NCI-H2029 (cell line): ENCODE data around the gene DPY19L3.
A peak's percentile ranks its signal among the peaks of the same experiment; 100 is the strongest.
"Not testable (repeated sequence)": the region's sequence is repeated elsewhere in the genome, so short reads cannot be mapped to it uniquely, and the experiment has no call there.

Experiments
- DNase-seq: peaks from one replicate; lab custom pipeline; 2025; lab: John Stamatoyannopoulos, UW

DPY19L3 gene

DNA sequence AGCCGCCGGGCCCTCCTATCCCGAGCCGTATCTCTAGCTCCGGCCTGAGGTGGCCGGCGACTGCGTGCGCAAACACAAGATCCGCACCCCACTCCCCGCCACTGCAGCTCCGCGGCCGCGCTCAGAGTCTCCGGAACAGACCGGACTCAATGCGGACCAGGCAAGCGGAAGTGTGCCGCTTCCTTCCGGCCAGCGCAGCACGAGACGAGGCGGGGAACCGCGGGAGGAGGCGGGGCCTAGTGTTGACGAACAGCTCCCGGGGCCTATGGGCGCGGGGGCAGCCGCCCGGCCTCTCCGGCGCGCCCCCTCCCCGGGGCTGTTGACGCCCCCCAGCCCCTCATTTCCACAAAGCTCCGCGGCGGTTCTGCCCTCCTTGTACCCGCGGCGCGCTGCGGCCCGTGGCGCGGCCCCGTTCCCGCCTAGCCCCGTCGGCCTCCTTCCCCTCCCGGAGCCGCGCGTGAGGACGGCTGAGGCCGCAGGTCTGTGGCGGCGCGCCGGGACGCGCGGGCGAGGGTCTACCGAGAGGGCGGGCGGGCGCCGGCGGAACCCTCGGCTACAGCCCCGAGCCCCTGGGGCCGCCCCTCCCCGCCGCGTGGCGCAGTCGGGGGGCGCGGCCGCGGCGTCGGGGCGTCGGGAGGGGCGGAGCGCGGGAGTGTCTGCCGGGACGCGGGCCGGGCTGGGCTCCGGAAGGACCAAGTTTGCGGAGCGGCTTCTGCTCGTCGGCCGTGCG lies at the start of gene DPY19L3:
DPY19L3 (plus strand) TSS at position 340 of the 730 bp plus-strand sequence. CDS start 2,484 bp downstream, outside the sequence.
- DNase-seq, result peak; percentile 90

DNA sequence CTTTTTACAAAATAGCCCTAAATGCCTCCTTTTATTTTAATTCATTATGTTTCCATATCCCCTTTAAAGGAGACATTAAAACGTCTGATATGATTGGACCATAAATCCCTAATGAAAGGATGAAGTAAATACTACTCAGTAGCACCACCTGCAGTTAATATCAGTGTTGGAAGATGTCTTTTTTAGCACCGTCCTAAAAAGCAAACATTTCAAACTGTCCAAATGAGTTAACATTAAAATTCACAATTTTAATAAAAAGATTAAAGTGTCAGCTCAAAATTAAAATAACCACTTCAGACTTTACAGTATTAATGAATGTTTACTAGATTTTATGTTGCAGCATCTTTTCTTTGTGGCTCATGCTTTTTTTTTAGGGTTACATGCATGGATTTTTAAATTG lies 47.9 kb upstream of the DPY19L3 start:
- DNase-seq, result no peak

GRCh38 chr19:32358321-32358720 lies 47.2 kb upstream of the DPY19L3 start:
- no peak for DNase-seq

DNA sequence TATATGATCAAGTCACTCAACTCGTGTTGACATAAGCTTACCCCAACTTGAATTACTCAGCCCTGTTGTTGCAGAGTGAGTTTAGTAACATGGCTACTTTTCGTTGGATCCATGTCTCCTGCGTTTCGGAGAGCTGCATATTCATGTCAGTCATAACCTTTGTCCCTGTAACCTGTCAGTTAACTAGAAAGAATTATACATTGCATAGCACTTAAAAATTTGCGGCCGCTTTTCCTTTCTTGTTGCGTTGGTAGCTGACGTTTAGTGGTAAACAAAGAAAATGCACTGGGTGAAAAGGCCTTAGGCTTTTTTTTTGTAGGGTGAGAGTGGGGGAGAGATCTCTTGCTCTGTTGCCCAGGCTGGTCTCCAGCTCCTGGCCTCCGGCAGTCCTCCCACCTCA lies 46.0 kb upstream of the DPY19L3 start:
- no peak for DNase-seq

DNA sequence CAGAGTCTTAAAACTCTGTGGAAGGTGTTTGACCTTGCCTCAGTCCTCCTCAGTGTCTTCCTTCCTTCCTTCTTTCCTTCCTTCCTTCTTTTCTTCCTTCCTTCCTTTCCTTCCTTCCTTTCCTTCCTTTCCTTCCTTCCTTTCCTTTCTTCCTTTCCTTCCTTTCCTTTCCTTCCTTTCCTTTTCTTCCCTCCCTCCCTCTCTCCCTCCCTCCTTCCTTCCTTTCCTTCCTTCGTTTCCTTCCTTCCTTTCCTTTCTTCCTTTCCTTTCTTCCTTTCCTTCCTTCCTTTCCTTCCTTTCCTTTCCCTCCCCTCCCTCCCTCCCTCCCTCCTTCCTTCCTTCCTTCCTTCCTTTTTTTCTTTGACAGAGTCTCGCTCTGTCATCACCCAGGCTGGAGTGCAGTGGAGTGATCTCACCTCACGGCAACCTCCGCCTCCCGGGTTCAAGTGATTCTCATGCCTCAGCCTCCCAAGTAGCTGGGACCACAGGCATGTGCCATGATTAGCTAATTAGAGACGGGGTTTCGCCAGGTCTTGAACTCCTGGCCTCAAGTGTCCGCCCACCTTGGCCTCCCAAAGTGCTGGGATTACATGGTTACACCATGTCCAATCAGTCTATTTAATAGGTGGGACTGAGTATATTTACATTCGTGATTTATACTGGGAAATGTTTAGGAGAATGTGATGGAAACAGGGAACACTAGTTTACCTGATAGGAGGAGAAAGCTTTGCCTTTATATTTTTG lies 43.8 kb upstream of the DPY19L3 start:
- no peak for DNase-seq

DNA sequence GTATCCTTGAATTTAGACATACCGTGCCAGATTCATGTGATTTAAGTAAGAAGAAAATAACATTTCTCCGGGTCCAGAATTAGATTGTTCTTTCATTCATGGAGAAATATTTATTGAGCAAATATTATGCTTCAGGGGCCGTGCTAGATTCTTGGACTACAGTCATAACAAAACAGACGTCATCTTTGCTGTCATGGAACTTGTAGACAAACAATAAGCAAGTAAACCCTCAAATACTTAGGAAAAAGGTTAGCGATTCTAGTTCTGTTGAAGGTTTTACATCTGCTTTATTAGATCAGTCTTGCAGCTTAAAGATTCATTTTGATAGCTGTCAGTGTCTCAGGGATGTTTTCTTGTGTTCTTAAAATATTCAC lies 43.3 kb upstream of the DPY19L3 start:
- DNase-seq, result no peak

DNA sequence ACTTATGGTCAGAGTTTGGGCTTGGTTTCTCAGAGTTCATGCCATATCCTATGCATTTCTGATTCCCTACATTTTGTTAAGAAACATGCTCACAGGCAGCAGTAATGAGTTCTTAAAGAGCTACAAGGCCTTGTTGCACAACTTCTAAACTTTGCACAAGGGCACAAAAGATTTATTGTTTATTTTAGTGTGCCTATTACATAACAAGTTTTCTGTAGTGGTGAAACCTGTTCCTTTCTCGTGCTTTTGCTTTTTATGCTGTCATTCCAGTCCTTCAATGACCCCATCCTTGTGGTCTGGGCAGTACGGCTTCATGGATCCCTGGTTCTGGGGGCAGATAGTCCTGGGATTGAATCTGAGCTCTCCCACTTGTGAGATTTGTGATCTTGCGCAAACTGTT lies 42.4 kb upstream of the DPY19L3 start:
- DNase-seq, result no peak

DNA sequence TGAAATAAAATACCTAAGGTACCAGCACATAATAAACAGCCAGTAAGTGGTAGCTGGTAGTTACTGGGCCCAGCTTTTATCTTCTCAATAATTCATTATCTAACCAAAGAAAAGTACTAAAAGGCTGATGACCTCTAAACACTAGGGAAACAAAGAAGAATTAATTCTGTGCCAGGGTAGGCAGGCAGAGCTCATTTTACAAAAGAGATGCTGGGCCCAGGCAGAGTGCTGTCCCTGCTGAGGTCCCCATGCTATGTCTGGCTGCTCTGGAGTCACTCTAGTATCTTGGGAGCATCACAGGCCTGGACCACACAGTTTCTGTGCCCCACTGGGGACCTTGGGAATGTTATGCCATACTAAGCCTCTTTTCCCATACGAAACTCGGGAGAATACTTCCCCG lies 41.9 kb upstream of the DPY19L3 start:
- DNase-seq, result no peak

- DNase-seq, result no peak
Measured at GRCh38 chr19:32364040-32364439, 41.5 kb upstream of the DPY19L3 start.

DNA sequence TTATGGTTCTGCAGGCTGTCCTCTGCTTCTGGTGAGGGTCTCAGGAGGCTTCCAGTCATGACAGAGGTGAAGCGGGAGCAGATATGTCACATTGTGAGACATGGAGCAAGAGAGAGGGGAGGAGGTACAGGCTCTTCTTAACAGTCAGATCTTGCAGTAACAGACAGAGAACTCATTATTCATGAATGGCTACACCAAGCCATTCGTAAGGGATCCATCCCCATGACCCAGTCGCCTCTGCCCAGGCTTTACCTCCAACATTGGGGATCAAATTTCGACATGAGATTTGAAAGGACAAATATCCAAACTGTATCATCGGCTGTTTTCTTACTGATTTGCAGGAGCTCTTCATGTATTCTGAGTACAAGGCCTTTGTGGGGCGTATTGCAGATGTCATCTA lies 38.5 kb upstream of the DPY19L3 start:
- no peak for DNase-seq

DNA sequence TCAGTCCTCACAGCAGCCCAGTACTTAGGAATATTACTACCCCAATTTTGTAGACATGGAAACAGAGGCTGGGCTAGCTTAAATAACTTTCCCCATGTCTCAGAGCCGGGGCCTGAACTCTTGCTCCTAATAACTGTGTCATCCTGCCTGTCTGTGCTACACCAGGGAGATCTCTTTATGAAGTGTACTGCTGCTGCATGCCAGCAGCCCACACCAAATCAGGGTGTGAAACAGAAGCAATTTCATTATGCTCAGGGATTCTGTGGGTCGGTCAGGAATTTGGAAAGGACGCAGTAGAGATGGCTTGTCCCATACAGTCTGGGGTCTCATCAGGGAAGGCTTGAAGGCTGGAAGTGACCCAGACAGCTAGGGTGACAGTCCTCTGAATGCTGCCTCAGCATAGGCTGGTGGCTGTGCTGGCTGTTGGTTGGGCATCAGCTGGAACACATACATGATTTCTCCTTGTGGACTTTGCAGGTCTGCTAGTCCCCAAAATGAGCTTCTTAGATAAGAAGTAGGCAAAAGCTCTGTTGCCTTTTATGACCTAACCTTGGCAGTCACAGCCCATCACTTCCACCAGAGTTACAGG lies 37.5 kb upstream of the DPY19L3 start:
- no peak for DNase-seq

GRCh38 chr19:32368787-32369186 lies 36.8 kb upstream of the DPY19L3 start:
- DNase-seq, result no peak

GRCh38 chr19:32372726-32373517 lies 32.6 kb upstream of the DPY19L3 start:
- no peak for DNase-seq

DNA sequence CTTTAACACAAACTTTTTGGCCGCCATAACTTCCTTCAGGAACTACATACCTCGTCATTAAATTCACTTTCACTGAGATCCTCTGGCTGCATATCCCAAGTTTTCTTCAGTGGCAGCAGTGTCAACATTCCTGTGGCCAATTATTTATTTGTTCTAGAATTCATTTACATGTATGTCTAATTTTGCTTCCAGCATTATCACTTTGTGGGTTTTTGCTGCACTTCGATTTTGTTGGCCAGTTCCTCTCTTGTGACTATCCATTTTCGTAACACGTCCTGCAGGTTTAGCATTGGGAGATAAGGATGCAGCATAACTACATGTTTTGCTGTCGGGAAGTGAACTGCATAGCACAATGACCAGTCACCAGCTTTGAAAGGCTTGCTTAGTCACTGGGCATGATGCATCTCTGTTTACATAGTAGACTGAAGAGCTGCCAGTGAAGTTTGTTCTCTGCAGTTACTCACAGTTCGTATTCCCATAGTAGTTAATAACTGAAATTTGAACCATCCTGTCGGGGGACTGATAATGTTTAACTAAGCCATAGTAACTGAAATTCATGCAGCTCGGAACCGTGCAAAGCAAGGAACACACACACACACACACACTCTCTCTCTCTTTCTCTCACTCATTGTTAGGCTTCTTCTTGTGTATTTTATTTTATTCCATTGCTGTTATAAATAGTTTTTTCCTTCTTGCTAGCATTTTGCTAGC lies 31.8 kb upstream of the DPY19L3 start:
- DNase-seq, result peak; percentile 79

DNA sequence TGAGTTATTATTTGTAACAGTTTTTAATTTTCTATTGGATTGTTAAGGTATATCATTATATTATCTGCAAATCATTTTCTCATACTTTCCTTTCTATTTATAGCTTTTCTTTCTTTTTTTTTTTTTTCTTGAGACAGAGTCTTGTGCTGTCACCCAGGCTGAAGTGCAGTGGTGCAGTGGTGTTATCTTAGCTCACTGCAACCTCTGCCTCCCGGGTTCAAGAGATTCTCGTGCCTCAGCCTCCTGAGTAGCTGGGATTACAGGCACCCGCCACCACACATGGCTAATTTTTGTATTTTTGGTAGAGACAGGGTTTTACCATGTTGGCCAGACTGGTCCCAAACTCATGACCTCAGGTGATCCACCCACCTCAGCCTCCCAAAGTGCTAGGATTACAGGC lies 31.2 kb upstream of the DPY19L3 start:
- DNase-seq, result not testable (repeated sequence)

DNA sequence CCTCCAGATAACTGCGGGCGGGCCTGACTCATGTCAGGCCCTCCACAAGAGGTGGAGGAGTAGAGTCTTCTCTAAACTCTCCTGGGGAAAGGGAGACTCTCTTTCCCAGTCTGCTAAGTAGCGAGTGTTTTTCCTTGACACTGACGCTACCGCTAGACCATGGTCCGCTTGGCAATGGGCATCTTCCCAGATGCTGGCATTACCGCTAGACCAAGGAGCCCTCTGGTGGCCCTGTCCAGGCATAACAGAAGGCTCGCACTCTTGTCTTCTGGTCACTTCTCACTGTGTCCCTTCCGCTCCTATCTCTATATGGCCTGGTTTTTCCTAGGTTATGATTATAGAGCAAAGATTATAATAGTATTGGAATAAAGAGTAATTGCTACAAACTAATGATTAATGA lies 28.5 kb upstream of the DPY19L3 start:
- not testable (repeated sequence) for DNase-seq

DNA sequence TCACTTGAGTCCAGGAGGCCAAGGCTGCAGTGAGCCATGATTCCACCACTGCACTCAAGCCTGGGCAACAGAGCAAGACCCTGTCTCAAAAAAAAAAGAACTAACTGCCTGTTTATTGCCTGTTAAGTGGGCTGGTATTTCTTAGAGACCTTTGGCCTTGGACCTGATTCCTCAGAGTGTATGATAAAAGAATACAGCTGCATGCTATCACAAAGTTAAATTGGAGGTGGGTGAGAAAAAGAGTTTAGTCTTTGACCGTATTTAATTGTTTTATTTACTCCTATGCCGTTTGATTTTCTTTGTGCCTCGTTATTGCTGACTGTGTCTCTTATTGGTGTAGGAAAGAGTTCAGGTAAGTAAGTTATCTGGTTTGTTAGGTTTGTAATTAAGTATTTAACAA lies 25.3 kb upstream of the DPY19L3 start:
- DNase-seq, result no peak

DNA sequence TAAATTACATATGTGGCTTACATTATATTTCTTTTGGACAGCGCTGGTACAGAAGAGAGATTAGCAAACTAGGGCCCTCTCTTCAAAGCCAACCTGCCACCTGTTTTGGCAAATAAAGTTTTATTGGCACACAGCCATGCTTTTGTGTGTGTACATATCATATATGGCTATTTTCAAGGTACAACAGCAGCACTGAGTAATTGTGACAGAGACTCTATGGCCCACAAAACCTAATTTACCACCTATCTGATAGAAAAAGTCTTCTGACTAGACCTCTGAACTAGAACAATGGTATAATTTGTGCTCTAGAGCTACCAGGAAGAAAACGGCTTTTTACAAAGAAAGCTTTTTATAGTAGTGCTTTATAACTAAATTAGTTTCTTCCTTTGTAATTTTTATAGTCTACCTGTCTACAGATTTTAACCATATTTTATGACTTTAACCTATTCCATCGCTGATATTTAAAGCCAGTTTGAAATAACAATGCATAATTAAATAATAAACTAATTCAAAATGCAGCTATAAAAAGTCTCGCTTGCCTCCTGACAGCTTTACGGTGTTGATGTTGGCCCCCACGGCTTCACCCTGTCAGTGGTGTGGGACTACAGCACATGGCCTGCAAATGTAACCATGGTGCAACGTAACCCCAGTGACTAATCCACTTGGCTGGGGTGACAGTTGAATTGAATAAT lies 17.7 kb upstream of the DPY19L3 start:
- no peak for DNase-seq

DNA sequence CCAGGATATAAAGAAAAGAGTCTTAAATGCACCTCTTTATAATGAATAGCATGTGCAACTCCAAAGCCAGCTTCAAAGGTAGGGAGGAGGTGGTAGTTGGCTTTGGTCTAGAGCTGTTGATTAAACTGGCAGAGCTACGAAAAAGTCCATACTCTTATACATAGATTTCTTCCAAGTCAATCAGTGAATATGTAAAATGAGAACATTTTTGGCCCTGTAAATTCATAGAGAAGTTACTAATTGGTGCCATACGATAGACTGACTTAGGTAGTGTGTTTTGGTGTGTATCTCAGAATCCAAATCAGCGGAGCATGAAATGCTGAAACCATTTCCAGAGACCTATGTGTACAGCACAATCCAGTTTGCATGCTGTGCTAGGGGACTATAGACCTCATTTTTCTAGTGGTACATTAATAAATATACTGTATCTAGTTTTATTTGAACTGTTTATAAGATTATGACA lies 17.1 kb upstream of the DPY19L3 start:
- DNase-seq, result no peak

- no peak for DNase-seq
Measured at GRCh38 chr19:32392901-32393300, 12.7 kb upstream of the DPY19L3 start.

DNA sequence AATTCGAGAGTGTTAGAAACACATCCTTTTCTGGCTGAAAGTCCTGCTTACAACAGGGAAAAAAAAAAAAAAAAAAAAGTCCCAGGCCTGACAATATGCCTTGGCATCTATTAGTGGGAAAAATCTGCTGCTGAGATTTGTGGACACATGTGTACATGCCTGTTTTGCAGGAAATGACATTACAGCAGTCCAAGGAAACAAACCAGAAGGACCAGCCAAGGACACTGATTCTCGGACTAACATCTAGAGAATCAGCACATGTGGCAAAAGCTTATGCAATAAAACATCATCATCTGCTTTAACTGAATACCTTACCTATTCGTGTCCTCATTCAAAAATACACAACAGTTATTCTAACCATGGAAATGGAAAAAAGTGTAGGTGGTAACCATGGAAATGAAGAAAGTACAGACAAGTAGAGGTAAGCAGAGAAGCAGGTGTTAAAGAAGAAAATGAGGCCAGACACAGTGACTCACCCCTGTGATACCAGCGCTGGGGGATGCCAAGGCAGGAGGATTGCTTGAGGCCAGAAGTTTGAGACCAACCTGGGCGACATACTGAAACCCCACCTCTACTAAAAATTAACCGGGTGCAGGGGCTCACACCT lies 9.4 kb upstream of the DPY19L3 start:
- no peak for DNase-seq
